AG20443 (cell line): ENCODE measurements around the gene LZTS2.

Experiments
- DNase-seq: peaks from one replicate; pipeline ENCODE4 v3.0.0; 2012; ENCODE audit warnings: low spot score, mixed read lengths

Gene LZTS2

DNA sequence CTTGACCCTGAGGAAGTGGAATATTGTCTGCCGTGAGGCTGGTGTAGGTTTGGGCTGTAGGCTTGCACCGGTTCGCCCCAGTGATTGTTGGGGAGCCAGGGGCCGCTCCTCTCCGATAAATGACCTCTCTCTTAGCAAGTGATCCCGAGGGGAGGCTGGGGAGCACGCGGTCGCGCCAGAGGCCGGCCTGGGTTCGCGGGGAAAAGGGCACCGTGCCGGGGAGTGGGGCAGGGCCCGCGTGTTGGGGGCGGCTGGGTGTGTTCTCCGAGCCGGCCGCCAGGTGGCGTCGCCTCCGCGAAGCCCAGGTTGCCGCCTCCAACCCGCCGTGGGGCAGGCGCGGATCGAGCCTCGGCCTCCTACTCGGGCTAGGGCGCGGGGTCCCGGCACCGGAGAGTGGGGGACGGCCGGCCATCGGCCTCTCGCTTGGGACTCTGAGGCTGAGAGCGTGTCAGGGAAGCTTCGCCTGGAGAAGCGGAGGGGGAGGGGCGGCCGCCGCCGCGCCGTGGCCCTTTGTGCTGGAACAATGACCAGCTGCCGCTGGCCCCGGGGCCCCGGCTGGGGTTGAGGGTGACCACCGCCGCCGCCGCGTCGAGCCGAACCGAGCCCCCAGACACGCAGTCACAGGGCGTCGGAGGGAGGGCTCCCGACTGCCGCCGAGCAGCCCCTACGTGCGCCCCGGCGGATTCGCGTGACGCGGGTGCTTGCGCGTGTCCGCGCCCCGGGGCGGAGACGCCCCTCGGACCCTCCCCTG lies 442 bp upstream of the LZTS2 start:
- peak; percentile 92 for DNase-seq

DNA sequence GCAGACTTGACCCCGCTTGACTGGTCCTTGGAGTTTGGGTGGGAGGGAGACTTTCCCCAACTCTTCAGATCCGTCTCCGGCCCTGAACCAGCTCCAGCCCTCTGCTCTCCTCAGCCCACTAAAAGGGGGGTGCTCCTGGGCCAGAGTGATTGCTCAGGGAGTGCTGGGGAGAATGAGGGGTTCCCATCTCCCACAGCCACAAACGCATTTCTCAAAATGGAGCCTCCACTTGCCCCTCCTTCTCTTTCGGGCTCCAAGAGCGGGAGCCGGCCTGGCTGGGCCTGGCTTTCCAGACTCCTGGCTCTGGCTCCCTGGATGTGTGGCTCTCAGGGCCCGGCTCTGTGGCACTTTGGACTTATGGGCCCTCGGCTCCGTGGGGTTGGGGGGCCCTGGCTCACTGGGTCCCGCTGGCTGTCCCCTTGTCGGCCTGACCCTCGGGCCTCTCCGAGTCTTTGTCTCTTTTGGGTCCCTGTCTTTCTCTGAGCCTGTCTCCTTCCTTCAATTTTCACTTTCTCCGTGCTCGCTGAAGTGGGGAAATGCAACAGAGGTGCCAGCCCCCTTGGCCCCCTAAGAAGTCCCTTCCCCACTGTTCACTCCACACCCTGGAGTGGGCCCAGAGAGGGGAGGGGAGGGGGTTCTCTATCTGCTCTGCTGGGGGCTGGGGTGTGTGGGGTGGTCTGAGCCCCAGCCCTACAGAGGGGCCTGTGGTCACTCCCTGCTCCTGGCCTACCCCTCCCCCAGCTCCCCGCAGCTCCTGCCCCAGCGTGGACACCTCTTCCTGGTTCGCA lies 713 bp downstream of the LZTS2 start:
- DNase-seq: peak; percentile 45

DNA sequence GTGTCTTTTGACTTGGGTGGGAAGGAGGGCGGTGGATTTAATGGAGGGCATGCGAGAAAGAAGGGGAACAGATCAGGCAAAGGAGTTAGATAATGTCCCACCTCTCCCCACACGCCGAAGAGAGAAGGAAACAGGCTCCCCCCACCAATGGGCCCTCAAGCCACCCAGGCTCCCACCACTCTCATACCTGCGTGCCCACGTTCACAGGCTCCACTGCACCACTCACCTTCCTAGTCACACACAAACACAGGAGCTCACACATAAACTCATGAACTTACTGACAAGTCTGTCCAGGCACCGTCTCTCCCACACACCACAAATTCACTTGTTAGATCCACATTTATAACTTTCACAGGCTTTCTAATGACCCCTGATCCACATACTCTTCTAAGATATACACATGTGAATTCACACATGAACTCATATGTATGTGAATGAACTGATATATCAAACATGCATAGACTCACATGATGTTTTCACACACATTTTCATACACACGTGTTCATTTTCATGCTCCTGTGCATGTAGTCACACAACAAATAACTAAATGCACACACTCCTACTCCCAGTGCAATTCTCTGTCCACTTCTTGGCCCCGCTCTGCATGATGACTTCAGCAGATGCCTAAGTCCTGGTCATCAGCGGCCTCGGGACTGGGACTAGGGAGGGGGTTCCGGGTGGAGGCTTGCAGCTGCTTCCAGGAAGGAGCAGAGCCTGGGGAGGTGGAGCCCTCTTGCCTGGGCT lies 1.5 kb downstream of the LZTS2 start:
- peak; percentile 91 for DNase-seq

DNA sequence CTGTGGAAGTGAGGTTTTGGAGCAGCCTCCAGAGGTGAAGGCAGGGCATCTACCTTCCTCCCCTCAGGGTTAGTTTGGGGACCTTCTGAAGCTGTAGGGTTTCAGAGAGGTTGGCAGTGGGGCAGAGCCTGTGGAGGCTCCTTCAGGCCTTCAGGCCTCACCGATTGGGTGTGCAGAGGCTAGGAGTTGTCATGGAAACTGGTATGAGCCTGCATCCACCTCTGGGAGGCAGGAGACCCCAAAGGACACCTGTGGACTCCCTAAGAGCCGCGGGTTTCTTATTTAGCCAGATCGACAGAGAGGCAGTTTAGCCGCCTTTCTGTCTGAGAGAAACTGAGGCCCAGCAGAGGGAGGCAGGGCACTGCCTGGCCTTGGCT lies 2.0 kb downstream of the LZTS2 start:
- DNase-seq: no peak

DNA sequence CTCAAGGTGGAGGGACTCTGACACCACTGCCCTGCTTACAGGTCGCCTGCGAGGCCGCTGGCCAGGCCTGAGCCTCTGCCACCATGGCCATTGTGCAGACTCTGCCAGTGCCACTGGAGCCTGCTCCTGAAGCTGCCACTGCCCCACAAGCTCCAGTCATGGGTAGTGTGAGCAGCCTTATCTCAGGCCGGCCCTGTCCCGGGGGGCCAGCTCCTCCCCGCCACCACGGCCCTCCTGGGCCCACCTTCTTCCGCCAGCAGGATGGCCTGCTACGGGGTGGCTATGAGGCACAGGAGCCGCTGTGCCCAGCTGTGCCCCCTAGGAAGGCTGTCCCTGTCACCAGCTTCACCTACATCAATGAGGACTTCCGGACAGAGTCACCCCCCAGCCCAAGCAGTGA lies 2.8 kb downstream of the LZTS2 start:
- no peak for DNase-seq

DNA sequence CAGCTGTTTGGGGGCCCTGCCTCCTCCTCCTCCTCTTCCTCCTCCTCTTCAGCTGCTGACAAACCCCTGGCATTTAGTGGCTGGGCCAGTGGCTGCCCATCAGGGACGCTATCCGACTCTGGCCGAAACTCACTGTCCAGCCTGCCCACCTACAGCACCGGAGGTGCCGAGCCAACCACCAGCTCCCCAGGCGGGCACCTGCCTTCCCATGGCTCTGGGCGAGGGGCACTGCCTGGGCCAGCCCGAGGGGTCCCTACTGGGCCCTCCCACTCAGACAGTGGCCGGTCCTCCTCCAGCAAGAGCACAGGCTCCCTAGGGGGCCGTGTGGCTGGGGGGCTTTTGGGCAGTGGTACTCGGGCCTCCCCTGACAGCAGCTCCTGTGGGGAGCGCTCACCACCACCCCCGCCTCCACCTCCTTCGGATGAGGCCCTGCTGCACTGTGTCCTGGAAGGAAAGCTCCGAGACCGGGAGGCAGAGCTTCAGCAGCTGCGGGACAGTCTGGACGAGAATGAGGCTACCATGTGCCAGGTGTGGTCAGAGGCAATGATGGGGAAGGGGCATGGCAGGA lies 4.1 kb downstream of the LZTS2 start:
- no peak for DNase-seq

DNA sequence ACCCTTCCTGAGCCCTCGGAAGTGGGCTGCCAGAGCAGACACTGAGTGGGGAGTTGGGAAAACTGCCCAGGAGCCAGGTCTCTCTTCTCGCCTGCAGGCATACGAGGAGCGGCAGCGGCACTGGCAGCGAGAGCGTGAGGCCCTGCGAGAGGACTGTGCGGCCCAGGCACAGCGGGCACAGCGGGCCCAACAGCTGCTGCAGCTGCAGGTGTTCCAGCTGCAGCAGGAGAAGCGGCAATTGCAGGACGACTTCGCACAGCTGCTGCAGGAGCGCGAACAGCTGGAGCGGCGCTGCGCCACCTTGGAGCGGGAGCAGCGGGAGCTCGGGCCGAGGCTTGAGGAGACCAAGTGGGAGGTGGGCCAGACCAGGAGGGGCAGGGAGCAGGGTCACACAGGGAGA lies 5.8 kb downstream of the LZTS2 start:
- no peak for DNase-seq

DNA sequence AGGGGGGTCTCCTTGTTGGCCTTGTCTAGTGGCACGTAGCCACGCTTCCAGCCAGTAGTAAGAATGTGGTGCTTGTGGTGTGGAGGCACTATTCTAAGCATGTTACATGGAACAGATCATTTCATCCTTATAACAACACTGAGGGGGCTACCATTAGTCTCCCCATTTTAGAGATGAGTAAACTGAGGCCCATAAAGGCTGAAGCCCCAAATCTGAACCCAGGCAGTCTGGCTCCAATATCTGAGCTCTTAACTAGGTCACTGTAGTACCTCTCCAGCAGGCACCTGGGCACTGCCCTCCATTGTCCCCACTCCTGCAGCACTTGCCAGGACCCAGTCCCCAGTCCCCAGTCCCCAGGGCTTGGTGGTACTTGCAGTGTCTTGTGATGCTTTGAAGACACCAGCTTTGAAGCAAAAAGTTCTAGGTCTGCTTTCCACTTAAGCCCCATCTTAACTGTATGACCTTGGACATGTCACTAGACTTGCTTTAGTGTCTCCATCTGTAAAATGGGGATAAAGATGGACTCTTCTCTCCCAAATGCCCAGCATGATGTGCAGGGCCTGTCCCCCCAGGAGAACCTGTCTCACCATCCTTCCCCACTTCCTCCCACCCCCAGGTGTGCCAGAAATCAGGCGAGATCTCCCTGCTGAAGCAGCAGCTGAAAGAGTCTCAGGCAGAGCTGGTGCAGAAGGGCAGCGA lies 6.4 kb downstream of the LZTS2 start:
- no peak for DNase-seq

DNA sequence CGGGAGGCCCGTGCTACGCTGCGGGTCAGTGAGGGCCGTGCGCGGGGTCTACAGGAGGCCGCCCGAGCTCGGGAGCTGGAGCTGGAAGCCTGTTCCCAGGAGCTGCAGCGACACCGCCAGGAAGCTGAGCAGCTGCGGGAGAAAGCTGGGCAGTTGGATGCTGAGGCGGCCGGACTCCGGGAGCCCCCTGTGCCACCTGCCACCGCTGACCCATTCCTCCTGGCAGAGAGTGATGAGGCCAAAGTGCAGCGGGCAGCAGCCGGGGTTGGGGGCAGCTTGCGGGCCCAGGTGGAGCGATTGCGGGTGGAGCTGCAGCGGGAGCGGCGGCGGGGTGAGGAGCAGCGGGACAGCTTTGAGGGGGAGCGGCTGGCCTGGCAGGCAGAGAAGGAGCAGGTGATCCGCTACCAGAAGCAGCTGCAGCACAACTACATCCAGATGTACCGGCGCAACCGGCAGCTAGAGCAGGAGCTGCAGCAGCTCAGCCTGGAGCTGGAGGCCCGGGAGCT lies 7.0 kb downstream of the LZTS2 start:
- no peak for DNase-seq

DNA sequence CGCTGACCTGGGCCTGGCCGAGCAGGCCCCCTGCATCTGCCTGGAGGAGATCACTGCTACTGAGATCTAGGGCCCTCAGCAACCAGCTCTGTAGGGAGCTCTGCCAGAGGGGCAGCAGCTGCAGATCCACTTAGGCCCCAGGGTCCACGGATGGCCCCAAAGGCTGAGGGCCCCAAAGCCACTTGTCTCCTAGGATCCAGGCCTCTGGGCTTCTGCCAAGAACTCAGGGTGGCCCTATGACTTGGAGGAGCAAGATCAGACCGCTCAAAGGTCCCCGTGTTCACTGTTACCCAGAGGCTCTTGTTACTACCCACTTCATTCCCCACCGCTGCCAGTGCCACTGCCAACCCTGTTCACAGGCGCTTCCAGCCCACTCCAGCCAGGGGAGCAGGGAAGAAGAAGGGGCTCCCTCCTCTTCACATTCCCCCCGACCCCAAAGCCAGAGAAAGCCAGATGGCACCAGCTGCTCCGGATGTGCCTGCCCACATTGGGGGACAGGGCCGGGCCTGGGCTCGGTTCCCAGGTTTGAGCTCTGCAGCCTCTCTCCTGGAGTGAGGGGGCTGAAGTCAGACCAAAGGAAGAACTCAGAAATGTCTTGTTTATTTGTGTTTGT lies 7.6 kb downstream of the LZTS2 start:
- DNase-seq: no peak

DNA sequence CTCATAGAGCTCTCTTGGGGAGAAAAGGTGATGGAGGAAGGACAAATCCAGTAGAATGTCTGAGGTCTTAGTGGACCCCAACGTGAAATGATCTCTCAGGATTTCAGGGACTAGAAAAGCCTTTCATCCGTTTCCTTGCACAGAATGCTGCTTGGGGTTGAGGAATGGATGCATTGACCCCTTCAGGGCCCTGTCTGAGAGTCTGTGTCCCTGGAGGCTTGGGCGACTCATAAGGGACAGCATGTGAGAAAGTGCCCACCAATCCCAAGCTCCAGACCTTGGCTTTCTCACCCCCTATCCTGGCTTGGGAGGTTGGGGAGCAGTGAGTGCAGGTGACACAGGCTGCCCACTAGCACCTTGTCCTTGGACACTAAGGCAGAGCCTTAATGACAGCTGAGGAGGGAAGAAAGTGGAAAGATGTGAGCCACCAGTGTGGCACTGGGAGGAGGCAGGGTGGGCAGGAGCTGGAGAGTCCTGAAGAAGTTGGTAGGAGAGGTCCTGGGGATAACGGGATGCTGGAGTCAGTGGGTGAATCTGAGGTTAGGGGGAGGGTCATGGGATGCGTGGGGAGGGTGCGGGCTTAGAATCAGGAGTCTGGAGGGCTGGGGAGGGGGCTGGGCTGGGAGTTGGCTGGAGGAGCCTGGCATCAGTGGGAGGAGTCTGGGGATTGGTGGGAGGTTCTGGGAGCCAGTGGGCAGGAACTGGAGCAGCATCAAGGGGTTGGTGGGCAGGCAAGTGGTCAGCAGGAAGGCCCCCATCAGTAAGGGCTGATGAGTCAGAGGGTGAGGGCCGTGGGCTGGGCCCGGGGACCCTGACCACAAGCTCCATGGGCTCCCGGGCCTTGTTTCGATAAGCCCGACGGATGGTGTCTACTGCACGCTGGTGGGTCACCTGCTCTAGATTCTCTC lies 8.6 kb downstream of the LZTS2 start:
- no peak for DNase-seq

DNA sequence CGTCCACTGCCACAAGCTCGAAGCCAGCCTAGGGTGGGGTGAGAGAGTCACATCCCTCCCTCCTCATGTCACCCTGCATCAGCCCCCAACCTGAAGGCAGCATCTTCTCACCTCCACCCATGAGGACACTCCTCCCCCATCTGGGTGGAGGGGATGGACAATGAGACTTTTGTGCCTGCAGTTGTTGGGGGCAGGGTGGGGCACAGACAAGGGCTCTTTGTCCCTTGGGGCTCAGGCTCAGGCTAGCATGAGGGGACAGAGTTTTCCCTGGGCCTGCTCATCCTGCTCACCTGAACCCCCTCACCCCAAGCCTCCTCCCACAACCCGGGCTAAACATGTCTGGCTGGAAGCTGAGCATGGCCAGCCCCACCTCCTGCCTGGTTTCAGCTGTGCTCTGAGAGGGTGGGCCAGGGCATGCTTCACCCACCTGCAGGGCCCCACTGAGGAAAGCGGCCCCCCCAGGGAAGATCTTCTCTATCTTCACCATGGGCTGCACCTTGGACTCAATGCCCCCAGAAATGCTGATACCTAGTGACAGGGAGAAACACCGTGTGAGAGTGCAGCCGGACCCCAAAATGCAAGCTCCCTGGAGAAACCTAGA lies 9.3 kb downstream of the LZTS2 start:
- DNase-seq: no peak

DNA sequence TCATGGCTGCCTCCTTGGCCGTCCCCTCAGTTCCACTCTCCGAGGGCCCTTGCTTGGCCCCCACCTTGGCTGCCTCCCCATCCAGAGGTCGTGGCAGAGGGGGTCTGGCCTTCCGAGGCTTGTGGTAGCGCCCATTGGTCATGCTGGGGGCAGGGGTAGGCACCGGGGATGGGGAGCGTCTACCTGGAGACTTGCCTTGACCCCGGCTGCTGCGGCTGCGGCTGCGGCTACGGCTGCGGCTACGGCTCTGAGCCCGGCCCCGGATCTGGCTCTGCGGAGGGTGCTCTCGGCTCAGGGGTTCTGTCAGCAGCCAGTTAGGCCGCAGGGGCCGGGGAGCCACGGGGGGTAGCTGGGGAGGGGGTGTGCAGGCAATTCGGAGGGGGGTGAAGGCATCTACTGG lies 10.7 kb downstream of the LZTS2 start:
- no peak for DNase-seq

DNA sequence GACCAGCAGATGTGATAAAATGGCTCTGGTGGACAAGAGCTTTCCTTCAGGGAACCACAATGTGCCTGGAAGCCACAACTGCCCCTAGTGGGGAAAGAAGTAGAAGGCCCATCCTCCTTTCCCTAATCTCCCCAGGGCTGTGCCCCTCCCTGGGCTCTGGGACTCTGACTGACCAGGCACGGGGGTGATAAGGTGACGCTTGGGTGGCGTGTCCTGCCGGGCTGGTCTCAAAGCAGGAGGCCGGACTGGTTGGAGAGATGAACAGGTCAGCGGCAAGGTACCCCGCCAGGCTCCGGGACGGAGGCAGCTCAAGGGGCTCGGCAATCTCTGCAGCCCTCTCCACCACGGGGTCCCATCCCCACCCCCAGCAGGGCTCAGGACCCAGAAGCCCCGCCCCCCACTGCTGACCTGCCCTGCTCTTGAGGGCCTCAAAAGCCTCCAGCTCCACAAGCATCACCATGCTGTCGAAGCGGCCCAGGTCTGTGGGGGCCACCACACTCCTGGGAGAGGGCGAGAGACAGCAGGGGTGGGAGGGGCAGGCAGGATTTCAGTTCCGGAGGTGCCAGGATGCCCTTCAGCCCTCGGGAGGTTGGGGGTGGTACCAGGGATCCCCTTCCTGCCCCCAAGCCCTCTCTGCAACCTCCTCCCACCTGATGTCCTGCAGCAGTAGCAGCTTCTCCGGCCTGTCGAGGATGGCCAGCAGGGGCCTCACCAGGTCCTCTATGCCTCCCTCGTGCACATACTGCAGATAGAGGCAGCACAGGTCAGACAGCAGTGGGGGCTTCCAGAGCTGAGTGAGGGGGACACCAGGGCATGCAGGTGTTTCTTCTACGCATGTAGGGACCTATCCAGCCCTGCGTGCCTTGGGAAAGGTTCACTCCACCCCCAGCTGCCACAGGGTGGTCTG lies 12.2 kb downstream of the LZTS2 start:
- no peak for DNase-seq

DNA sequence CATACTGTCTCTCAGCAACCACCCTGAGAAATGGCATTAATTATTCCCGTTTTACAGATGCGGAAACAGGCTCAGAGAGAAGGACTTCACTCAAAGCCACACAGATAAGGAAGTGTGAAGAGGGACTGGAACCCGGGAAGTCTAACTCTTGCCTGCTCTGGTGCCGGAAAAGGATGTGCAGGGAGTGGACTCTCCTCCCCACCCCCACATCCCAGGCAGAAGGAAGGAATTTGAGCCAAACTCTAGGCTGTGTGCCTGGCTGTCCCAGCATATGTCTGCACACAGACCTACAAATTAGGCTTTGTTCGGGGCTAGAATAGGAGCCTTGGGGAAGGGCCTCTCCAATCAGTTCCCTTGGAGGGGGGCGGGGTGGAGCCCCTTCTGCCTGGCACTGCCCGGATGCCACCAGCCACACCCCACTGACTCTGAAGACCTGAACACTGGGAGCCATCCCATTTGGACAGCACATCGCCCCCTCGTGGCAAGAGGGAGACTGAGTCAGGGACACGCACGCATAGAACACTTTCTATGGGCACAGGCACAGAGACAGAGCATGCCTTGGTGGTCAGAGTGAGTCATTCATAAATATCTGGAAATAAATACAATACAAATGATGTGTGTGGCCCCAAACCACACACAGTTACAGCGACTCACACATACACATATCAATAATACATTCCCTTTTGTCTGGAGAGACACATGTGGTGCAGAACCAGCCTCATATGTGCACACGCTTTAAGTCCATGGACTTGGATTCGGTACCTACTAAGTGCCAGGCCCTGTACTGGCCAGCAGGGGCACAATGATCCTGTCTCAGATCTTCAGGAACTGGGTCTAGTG lies 13.1 kb downstream of the LZTS2 start:
- peak; percentile 91 for DNase-seq

DNA sequence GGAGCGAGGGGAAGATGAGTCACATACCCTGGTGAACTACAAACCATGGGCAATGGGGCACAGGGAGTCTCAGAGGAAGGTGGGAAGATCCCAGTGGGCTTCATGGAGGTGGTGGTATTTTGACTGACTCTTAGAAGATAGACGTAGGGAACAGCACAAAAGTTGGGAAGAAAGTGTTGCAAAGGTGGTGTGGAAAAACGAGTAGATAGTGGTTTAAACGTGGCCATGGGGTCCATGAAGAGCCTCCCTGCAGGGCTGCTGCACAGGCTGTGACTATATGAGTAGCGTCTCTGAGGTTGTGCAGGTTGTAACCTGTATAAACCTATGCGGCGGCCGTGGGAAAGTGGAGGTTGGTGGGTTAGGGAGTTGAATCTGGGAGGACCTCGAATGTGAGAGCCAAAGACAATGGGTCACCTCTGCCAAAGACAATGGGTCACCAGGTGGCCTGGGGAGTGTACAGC lies 13.8 kb downstream of the LZTS2 start:
- no peak for DNase-seq

DNA sequence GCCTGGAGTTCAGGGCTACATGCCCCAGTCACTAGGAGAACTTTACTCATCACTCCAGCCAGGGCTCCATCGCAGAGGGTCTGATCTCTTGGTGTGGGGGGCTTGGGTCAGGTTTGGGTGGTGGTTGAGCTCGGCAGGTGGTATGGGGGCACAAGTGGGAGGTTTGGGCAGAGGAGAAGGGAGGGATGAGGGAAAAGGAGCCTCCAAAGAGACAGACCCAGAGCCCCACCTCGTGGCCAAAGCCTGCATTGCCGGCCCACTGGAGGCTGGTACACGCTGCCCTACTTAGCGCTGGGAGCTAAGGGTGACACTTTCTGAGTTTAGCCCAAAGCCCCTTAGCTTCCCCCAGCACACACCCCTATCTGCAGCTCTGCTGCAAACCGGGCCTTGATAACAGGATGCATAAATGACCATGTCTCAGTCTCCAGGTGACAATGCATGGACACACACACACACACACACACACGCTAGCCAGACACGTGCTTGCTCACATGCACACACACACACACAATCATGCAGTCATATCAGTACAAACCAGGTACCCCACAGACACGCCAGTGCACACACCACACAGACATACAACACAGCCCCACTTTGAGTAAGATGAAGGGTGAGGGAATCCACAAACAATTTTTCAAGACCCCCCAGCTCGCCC lies 14.7 kb downstream of the LZTS2 start:
- peak; percentile 83 for DNase-seq
